Stimulated activated CD8-positive, alpha-beta memory T cell treated with anti-CD3 and anti-CD28 coated beads, Interleukin-4, amount 100 ng/mL, for 1 hour (primary cell): ENCODE measurements around the gene CDR2L.
A peak's percentile ranks its signal among the peaks of the same experiment; 100 is the strongest.
"Not testable (repeated sequence)": the region's sequence is repeated elsewhere in the genome, so short reads cannot be mapped to it uniquely, and the experiment has no call there.

Experiments
- DNase-seq, 2 donors: peaks; one replicate each; pipeline ENCODE4 v3.0.0-alpha.2; 2020; ENCODE audit warnings: low read depth in 2 of 2, low spot score in 1 of 2

Gene CDR2L

GRCh38 chr17:74981318-74981978 is 6.0 kb upstream of the CDR2L start:
- no peak for DNase-seq

DNA sequence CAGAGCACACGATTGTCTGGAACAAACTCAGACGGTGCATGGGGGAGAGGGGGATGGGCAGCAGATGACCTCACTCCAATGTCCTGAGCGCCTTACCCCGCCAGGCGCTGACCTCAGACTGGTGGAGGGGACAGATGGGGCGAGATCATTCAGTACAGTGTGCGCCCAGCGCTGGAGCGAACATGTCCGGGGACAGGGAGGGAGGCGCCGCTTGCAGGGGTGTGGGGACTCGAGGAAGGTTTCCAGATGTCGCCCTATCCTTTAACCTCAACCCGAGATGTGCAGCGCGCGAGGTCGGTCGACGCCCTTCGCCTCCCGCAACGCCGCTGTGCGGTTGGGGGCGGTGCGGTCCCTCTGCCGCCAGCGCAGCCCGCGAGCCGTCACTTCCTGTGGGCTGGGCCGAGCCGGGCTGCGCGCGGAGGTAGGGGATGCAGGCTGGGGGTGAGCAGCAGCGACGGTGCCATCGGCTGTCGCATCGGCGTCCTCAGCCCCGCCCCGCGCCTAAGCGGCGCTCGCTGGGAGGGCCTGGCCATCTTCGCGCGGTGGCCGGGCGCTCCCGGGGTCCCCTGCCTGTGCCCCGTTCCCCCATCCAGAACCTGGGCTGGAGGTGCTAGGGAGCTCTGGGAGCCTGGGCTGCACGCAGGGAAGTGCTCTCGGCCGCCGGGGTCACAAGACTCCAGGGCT is 5.3 kb upstream of the CDR2L start:
- DNase-seq, result peak; percentile 42 to 44

DNA sequence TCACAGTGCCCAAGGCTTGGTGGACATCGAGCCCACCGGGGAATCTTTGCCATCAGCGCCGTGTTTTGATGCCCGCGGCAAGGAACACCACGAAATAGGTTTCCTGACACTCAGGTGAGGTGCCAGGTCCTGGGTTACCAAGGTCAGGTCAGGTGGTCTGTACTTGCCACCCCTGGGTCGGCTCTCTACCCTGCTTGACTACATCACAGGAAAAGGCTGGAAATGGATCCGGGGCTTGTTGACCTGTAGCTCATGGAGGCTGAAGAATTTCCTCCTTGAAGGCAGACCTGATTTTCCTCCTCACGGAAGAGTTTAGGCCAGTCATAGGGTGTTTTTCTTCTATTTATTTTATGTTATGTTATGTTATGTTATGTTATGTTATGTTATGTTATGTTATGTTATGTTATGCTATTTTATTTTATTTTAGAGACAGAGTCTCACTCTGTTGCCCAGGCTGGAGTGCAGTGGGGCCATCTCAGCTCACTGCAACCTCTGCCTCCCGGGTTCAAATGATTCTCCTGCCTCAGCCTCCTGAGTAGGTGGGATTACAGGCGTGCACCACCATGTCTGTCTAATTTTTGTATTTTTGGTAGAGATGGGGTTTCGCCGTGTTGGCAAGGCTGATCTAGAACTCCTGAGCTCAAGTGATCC is 4.6 kb upstream of the CDR2L start:
- DNase-seq, result not testable (repeated sequence)

DNA sequence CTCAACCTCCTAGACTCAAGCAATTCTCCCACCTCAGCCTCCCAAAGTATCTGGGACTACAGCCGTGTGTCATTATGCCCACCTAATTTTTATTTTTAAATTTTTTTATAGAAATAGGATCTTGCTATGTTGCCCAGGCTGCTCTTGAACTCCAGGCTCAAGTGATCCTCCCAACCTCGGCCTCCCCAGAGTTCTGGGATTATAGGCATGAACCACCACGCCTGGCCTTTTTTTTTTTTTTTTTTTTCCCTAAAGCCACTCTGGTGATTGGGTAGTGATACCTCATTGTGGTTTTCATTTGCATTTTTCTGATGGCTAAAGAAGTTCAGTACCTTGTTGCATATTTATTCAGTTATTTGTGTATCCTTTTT is 1.2 kb upstream of the CDR2L start:
- no peak for DNase-seq

- DNase-seq, result no peak
Observed at GRCh38 chr17:74987909-74988711, 678 bp downstream of the CDR2L start.

DNA sequence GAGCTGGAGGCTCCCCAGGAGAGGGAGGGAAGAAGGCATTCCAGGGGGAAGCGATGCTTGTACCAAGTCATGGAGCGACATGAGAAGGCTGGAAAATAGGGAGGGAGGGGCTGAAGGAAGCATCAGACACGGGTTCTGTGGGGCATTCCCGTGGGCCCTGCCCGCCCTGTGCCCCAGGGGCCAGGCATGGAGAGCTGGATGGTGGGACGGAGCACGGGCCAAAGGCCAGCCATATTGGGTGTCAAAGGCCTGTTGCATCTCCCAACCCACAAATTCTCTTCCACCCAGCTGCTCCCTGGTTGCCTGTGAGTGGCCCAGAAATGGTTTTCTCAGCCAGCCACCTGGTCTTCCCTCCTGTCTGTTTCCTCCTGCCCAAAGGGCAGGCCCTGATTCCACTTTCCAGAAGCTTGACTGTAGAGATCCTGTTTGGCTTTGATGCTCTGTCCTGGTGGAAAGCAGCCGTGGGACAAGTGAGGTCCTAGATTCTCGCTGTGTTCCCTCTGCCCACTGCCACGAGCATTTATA is 3.2 kb downstream of the CDR2L start:
- no peak for DNase-seq

DNA sequence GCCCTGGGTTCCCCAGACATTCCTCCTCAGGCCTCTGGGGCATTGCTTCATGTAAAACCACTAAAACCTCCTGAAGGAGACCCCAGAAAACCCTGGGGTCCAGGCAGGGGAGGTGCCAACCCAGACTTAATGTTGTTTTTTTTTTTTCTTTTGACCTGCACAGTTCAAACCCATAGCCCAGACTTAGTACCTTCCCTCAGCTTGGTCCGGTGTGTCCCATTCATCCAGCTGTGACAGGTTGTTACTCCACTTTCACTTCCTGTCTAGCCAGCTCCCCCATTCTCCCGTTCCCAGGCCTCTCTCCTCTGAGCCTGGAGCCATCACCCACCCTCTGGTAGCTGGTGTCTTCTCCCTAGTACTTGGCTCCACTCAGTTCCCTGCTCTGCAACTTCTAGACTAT is 4.8 kb downstream of the CDR2L start:
- DNase-seq, result no peak

DNA sequence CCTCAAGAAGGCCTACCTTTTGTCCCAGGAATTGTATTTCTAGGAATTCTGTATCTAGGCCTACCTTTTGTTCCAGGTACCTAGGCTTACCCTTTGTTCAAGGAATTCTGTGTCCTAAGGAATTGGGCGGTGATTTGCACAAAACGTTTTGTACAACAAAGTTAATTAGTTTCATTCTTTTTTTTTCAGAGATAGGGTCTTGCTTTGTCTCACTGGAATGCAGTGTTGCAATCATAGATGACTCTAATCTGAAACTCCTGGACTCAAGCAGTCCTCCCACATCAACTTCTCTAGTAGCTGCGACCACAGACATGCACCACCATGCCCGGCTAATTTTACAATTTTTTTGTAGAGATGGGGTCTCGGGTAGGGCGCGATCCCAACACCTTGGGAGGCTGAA is 7.0 kb downstream of the CDR2L start:
- DNase-seq, result no peak

- DNase-seq, result no peak
Observed at GRCh38 chr17:74995847-74996246, 8.4 kb downstream of the CDR2L start.

DNA sequence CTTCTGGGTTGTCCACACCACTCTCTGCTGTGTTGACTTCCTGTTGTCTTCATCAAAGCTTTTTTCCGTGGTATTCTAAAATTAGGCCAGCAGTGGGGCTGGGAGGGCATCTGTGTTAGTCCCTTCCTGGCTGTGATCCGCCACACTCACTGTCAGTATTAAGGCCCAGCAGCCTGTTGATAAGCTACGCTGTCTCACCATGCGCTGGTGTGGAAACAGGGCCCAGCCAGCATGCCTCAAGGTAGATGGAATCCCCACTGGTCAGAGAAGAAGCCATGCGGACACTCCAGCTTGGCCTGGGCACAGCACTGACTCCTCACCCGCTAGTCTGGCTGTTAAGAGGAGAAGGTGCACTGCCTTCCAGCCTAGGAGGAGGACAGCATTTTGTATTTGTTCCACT is 11.4 kb downstream of the CDR2L start:
- DNase-seq, result no peak

GRCh38 chr17:74999523-74999922 is 12.1 kb downstream of the CDR2L start:
- DNase-seq, result no peak

DNA sequence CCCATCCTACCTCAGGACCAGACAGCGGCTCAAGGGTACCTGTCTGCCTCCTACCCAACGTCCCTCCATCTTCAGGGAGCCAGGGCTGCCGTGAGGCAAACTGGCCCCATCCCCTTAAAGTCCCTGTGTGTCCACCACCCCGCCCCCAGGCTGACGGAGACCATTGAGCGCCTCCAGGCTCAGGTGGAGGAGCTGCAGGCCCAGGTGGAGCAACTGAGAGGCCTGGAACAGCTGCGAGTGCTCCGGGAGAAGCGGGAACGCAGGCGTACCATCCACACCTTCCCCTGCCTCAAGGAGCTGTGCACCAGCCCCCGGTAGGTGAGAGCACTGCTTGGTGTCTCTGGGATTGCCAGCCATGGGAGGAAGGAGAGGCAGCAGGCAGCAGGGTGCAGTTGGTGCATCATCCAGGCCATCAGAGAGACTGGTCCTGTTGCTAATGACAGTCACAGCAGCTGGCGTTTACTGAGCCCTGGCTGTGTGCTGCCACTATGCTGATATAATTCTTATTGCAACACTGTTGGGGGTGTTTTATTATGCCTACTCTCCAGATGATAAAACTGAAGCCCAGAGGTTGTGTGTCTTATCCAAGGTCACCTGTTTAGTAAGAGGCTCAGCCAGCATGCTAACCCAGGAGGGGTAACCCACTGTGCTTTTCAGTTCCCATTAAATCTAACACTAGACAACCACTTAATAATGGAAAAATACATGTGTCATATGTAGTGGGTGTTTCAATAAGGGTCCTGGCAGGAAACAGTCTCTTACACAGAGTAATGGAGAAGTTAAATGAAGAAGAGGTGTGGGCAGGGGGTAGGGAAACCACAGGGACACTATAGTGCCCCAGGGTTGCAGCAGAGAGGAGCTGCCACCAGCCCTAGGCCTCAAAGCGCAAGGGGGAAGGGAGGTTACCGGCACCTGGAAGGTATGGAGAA is 14.7 kb downstream of the CDR2L start:
- no peak for DNase-seq

- DNase-seq, result no peak
Observed at GRCh38 chr17:75003070-75003956, 15.9 kb downstream of the CDR2L start.

GRCh38 chr17:75003957-75004355 is 16.5 kb downstream of the CDR2L start:
- no peak for DNase-seq

GRCh38 chr17:75004371-75004770 is 16.9 kb downstream of the CDR2L start:
- DNase-seq, result no peak

GRCh38 chr17:75005291-75005690 is 17.9 kb downstream of the CDR2L start:
- no peak for DNase-seq

- DNase-seq, result not testable (repeated sequence)
Observed at GRCh38 chr17:75006084-75006483, 18.7 kb downstream of the CDR2L start.

GRCh38 chr17:75006653-75007052 is 19.2 kb downstream of the CDR2L start:
- no peak for DNase-seq

- DNase-seq, result no peak
Observed at GRCh38 chr17:75008373-75008772, 20.9 kb downstream of the CDR2L start.
